HT1080 (cell line): ENCODE results near the gene PLA2G4E. TPM values are rescaled to one million over a fixed set of nuclear protein-coding genes. Genes with fewer than 3 reads are reported as not detected.

Experiments used
- DNase-seq: peaks from one replicate; pipeline ENCODE4 v3.0.0-alpha.2; 2015; ENCODE audit warnings: low read depth
- total RNA-seq: library from RNA; depleted of rRNA; stranded (reverse); fragments of >200 nt; shearing (Covaris generic); gene quantifications from 2 replicates; pipeline ENCODE4 v1.2.3, GENCODE V29; 2014

Gene PLA2G4E
- total RNA-seq, 1 experiment from 2014 or later: not detected

DNA sequence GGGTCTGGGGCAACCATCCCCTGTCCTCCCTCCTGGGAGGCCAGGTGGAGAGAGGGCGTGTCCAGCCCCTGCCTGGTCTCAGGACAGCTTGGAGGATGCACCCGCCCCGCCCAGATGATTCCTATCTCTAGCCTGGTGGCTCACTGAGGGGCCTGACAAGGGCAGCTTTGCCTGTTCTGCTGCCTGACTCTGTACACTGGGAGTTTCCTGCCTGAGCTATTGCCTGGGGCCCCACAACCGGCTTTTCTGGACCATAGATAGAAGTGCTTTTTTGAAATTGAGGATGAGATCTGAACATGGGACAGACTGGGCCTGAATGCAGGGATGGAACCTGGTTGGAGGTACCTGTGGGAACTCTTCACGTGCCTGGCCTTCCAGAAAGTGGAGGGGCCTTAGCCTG, 751 bp upstream of the PLA2G4E start:
- DNase-seq: no peak

GRCh38 chr15:42018306-42019224, 2.3 kb downstream of the PLA2G4E start:
- no peak for DNase-seq

DNA sequence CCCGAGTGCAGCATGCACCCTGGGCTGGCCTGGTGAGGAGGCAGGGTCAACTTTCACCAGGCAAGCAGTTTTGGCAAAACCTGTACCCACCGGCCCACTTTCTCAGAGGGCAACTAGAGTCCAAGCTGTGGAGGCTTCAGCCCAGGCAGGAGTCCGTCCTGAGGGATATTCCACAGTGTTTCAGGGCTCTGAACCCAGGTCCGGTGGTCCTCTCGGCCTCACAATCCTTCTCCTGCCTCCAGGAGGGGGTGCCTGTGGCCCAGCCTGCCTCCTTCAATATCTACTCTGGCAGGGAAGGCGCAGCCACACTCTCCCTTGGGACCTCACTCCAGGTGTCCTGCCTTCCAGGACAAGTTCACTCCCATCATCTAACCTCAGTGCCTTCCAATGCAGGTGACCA, 3.9 kb downstream of the PLA2G4E start:
- DNase-seq: no peak

DNA sequence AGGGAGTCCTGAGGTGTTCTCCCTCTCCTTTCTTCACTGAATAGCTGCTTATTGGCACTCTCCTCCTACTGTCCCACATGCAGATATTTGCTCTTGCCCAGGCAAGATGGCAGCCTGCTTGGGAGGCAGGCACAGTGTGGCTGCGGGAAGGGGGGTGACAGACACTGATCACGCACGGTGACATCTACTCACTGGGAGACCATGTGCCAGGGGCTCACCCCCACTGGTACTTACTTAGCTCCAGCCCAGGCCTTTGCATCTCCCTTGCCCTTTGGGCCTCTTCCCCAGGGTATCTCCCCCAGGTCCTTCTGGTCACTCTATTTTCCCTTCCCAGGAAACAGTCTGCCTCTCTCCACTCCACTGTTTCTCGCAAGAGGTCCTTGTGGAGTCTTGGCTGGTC, 6.4 kb downstream of the PLA2G4E start:
- DNase-seq: no peak

- DNase-seq: no peak
Observed at GRCh38 chr15:42012928-42013482, 7.8 kb downstream of the PLA2G4E start.

DNA sequence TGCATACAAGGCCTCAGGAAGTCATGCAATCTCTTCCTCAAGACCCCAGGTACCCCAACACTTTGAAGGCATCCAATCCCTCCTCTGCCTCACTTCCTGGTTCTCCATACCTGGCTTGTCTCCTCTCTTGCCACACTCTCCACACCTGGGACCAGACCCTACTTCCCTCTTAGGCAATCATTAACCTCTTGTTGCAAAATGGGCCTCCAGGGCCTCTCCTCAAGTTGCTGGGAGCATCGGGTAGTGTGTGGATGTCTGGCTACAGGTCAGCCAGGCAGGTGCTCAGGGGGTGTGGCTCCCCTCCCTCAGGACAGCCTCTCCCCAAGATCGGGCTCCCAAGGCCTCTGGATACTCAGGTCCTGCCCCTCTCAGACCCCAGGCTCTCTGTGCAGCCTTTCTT, 8.6 kb downstream of the PLA2G4E start:
- DNase-seq: no peak

GRCh38 chr15:42011074-42011473, 9.8 kb downstream of the PLA2G4E start:
- no peak for DNase-seq

DNA sequence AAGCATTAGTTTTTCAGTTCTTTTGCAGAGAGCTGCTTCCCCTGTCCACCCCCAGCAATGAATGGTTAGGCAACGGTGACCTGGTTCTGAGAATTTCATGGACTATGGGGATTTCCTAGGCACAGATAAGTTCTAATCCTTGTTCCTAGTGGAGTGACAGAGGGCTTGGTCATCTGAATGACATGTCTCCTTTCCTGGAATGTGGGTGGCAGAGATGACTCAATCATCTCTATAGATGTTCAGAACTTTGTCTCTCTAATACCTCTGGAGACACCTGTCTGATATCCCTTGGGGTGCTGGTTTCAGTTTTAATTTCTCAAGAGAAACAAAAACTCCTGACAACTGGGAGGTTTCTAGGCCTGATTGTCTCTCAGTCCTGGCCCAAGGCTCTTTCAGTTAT, 10.4 kb downstream of the PLA2G4E start:
- DNase-seq: no peak

DNA sequence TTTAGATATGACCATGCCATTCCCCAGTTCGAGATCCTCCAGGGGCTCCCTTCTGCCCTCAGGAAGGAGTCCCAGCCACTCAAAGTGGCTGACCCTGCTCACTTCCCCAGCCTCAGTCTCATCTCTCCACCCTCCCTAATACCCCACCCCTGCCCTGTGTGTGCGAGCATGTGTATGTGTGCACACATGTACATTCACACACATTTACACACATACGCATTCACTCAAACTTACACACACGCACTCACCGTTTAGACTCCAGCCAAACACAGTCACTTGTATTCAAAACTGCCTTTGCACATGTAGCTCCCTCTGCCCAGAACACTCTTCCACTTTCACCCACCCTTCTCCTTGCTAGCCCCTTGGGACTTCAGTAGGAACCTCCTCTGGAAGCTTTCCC, 11.4 kb downstream of the PLA2G4E start:
- DNase-seq: no peak

GRCh38 chr15:42009022-42009421, 11.8 kb downstream of the PLA2G4E start:
- no peak for DNase-seq

GRCh38 chr15:42007386-42007785, 13.5 kb downstream of the PLA2G4E start:
- DNase-seq: no peak

GRCh38 chr15:42002333-42002732, 18.5 kb downstream of the PLA2G4E start:
- no peak for DNase-seq

- no peak for DNase-seq
Observed at GRCh38 chr15:42001236-42001635, 19.6 kb downstream of the PLA2G4E start.

DNA sequence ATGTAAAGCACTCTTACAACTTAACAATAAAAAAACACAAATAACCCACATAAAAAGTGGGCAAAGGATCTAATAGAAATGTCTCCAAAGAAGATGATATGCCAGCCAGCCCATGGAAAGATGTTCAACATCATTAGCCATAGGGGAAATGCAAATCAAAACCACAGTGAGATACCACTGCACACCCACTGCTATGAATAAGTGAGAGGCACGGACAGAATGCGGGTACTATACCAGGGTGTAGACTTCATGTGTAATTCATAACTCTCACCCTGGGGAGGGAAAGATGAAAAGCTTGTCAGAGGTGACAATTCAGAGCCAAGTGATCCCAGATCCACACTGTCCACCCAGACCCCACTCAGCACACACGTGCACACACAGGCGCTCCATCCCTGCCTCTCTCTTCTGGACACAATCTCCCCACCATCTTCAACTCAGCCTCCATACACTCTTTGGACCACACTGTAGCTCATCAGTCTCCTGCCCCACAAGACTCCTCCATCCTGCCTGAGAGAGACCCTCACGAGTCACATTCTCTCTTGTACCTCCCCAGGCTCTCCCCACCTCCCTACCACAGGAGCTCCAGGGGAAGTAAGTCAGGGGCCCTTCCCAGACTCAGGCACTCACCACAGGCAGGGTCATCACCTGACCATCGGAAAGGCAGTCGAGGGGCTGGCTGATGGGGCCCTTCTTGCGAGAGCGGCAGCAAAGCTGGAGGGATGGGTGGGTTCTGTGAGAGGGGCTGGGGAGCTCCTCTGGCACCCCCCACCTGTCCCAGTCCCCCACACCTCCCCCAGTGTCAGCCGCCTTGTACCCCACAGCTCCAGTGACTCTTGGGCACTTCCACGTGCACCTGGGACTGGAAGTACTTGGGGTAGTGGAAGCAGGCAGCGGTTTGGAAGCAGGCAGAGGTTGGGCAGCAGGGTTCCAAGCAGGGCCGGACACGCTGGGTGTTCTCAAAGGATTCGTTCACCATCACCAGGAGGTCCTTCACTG, 21.3 kb downstream of the PLA2G4E start:
- DNase-seq: no peak

DNA sequence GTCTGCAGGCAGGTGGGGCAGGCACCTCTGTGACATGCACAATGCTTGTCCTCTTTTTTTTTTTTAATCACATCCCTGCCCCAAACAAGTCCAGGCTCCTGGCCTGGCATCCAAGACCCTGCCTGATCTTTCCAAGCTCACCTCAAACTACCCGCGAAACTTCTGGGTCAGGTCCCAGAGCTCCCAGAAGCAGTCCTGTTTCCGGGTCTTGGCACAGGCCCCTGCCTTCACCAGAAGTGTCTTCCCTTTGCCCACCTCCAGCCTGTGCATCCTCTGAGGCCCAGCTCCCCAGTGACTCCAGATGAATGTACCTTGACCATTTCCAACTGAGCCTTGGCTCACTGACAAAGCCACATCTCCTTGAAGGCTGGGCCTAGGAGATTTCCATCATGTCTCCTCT, 23.0 kb downstream of the PLA2G4E start:
- no peak for DNase-seq

DNA sequence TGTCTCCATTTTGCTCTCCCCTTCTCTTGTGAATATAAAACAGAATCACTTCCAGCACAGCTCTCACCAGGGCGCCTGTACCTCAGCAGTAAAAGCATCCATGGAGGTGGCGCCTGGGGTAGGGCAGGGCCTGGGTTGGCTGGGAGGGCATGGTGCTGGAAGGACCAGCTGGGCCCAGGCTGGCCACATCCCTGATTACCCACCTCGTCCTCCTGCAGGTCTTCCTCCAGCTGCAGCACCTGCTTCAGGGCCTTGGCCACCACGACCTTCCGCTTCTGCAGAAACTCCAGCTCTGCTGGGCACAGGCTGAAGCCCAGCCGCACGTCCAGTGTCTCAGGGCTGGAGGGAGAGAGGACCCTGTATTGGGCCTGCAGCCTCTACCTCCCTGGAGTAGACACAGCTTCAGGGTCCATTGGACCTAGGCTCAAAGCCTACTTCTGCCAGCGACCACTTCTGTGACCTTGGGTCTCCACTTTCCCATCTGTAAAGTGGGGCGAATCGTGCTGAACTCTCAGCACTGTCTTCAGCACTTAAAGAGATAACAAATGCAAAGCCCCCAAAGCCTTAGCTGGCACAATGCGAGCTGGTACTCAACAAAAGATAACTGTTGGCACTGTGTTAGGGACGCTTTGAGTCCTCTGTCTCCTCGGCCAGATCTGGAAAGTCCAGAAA, 23.8 kb downstream of the PLA2G4E start:
- no peak for DNase-seq

- DNase-seq: no peak
Observed at GRCh38 chr15:41996376-41996775, 24.5 kb downstream of the PLA2G4E start.

DNA sequence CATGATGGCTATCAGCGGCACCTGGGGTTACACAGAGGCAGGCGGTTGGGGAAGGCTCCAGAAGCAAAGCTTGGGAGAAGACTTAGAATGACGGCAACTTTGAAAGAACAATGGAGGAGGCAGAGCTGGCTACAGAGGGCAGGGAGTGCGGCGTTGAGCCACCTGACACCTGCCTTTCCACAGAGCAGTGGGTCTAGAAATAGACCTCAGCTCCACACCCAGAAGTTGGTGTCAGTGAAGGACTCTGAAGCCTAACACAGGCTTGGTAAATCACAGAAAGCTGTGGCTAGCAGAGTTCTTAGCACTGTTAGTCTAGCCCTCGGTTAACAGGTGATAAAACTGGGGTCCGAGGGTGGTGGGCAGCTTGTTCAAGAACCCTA, 25.4 kb downstream of the PLA2G4E start:
- no peak for DNase-seq

DNA sequence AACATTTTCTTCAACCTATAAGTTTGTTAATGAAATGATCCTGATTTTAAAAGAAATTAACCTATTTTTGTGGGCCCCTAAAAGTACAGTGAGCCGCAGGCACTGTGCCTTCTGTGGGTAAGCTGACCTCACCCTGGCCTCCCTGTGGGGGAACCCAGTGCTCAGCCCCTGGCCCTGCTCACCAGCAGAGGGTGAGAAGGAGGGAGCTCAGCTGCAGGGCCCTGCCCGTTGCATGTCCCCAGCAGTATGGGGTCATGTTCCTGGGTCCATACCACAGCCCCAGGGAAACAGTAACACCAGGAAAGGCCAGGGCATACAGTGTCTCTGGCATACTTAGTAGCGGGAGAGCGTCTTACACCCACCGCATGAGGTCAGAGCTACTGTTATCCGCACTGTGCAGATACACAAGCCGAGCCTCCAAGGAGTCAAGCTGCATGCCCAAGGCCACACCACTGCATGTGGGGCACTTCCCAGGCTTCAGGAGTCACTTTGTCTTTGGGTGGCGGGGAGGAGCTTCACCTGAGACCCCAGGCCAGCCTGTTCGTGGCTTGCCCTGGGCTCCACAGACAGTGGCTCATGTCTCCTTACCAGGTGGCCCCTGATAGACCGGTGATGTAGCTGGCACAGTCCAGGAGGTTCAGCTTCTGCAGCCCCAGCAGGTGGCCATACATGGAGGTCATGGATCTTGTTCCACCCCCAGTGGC, 25.9 kb downstream of the PLA2G4E start:
- DNase-seq: no peak

GRCh38 chr15:41994171-41994650, 26.6 kb downstream of the PLA2G4E start:
- DNase-seq: no peak
